Gastroesophageal sphincter (tissue), 3 donors: ENCODE data around the gene STRBP.

Experiments used
- POLR2A ChIP-seq, 2 donors: fragments of 450-650 bp; IDR thresholded peaks; one replicate each; pipeline ENCODE4 v1.6.1; 2017; ENCODE audit warnings: antibody characterized with exemption in 2 of 2, mild to moderate bottlenecking in 2 of 2, moderate library complexity in 1 of 2
- TF ChIP-seq, protein P1 (sequence below), 4 experiments: fragments of 200-600 bp in 2 of 4; fragments of 450-650 bp in 2 of 4; sonication (generic) in 1 of 4; IDR thresholded peaks; one replicate each; pipeline ENCODE4 v1.5.1; 2017 to 2019; ENCODE audit warnings: antibody characterized with exemption in 4 of 4, mild to moderate bottlenecking in 2 of 4, moderate library complexity in 2 of 4

- TF ChIP-seq, protein P1, sequence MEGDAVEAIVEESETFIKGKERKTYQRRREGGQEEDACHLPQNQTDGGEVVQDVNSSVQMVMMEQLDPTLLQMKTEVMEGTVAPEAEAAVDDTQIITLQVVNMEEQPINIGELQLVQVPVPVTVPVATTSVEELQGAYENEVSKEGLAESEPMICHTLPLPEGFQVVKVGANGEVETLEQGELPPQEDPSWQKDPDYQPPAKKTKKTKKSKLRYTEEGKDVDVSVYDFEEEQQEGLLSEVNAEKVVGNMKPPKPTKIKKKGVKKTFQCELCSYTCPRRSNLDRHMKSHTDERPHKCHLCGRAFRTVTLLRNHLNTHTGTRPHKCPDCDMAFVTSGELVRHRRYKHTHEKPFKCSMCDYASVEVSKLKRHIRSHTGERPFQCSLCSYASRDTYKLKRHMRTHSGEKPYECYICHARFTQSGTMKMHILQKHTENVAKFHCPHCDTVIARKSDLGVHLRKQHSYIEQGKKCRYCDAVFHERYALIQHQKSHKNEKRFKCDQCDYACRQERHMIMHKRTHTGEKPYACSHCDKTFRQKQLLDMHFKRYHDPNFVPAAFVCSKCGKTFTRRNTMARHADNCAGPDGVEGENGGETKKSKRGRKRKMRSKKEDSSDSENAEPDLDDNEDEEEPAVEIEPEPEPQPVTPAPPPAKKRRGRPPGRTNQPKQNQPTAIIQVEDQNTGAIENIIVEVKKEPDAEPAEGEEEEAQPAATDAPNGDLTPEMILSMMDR (IDR thresholded peaks at IDR 0.05), result no peak
- no peak for TF ChIP-seq POLR2A (IDR thresholded peaks at IDR 0.05)
Observed at GRCh38 chr9:123312306-123312877, 44.0 kb upstream of the STRBP start.
